HCT116 (cell line): ENCODE data around the gene AGAP1. TPM values are rescaled to one million over a fixed set of nuclear protein-coding genes. Genes with fewer than 3 reads are reported as not detected.
A peak's percentile ranks its signal among the peaks of the same experiment; 100 is the strongest.

Experiments used
- ATAC-seq: fragments of 200-7000 bp; cut with Tn5 transposase; 2 replicates; pipeline ENCODE4 v1.9.1; 2020; ENCODE audit warnings: mild to moderate bottlenecking, moderate library complexity
- BruUV-seq: library from RNA; stranded (reverse); fragments of 400-500 nt; replicated peaks from 2 replicates; lab custom pipeline; 2021; lab: Mats Ljungman, UMichigan
- CTCF ChIA-PET: fragments of 300-600 bp; sonication (Branson Sonifier 250); formaldehyde crosslinking; loops from one replicate; lab custom pipeline; 2021; ENCODE audit warnings: antibody characterized with exemption; lab: Charles Lee
- POLR2A ChIA-PET: fragments of 300-600, 350-600 bp; sonication (Branson Sonifier 250); formaldehyde crosslinking; loops from one replicate; lab custom pipeline; 2021; ENCODE audit warnings: antibody characterized with exemption; lab: Charles Lee
- RAD21 ChIA-PET, 2 experiments: fragments of 300-600 bp; sonication (Branson Sonifier 250); formaldehyde crosslinking; loops; one replicate each; lab custom pipeline; 2023; ENCODE audit warnings: low total read pairs in 2 of 2; ENCODE audit not compliant: uncharacterized antibody in 2 of 2, unreplicated experiment in 2 of 2, low non-redundant PET in 1 of 2; lab: Charles Lee
- DNase-seq: peaks from one replicate; pipeline ENCODE4 v3.0.0-alpha.2; 2010; ENCODE audit warnings: low read depth, low spot score
- H2AFZ ChIP-seq: fragments of 200-600 bp; shearing (Covaris generic), sonication (generic); 2 replicates; pipeline ENCODE4 v1.6.1; 2017; ENCODE audit warnings: low read depth, mixed run types, mixed read lengths, antibody characterized with exemption, low read length; ENCODE audit not compliant: poor library complexity, severe bottlenecking
- H3K27ac ChIP-seq: 2 replicates; pipeline ENCODE4 v1.5.1; 2012; ENCODE audit warnings: low read depth, low read length
- H3K27me3 ChIP-seq: fragments of 200-600 bp; sonication (generic); 2 replicates; pipeline ENCODE4 v1.6.1; 2016; ENCODE audit warnings: mixed run types, low read length, mixed read lengths; ENCODE audit not compliant: insufficient read depth
- H3K36me3 ChIP-seq, 2 experiments: fragments of 200-500 bp in 1 of 2; fragments of 200-600 bp in 1 of 2; sonication (Bioruptor generic) in 1 of 2; sonication (generic) in 1 of 2; 2 replicates each; pipeline versions ENCODE4 v1.5.1 to v1.6.1; 2014 to 2016; ENCODE audit warnings: low read length in 2 of 2, inconsistent platforms in 1 of 2, mixed read lengths in 1 of 2, mixed run types in 1 of 2; ENCODE audit not compliant: insufficient read depth in 2 of 2, control insufficient read depth in 1 of 2
- H3K4me1 ChIP-seq, 2 experiments: fragments of 200-600 bp in 1 of 2; sonication (generic) in 1 of 2; 2 replicates each; pipeline versions ENCODE4 v1.5.1 to v1.6.1; 2012 to 2017; ENCODE audit warnings: low read length in 2 of 2, inconsistent platforms in 1 of 2, mild to moderate bottlenecking in 1 of 2, mixed read lengths in 1 of 2, mixed run types in 1 of 2, moderate library complexity in 1 of 2; ENCODE audit not compliant: insufficient read depth in 2 of 2, control insufficient read depth in 1 of 2
- H3K4me2 ChIP-seq: fragments of 200-600 bp; sonication (generic); 2 replicates; pipeline ENCODE4 v1.6.1; 2017; ENCODE audit warnings: mixed run types, low read length, mixed read lengths
- H3K4me3 ChIP-seq, 2 experiments: fragments of 200-600 bp in 1 of 2; sonication (generic) in 1 of 2; replicated peaks in 1 of 2; 2 replicates each; pipeline ENCODE4 v1.5.1; 2011 to 2016; ENCODE audit warnings: low read length in 2 of 2, control low read depth in 1 of 2, low read depth in 1 of 2, mild to moderate bottlenecking in 1 of 2, mixed read lengths in 1 of 2, mixed run types in 1 of 2
- H3K79me2 ChIP-seq: fragments of 200-600 bp; sonication (generic); 2 replicates; pipeline ENCODE4 v1.6.1; 2017; ENCODE audit warnings: mild to moderate bottlenecking, mixed run types, low read length, moderate library complexity, mixed read lengths; ENCODE audit not compliant: insufficient read depth
- H3K9ac ChIP-seq: fragments of 200-600 bp; sonication (generic); 2 replicates; pipeline ENCODE4 v1.6.1; 2016; ENCODE audit warnings: low read length, mixed read lengths
- H3K9me2 ChIP-seq: fragments of 200-600 bp; sonication (generic), shearing (Covaris generic); 2 replicates; pipeline ENCODE4 v1.6.1; 2017; ENCODE audit warnings: mixed run types, mild to moderate bottlenecking, moderate library complexity; ENCODE audit not compliant: insufficient read depth
- H3K9me3 ChIP-seq, 2 experiments: fragments of 200-500 bp in 1 of 2; fragments of 200-600 bp in 1 of 2; sonication (Bioruptor generic) in 1 of 2; sonication (generic) in 1 of 2; 2 replicates each; pipeline ENCODE4 v1.6.1; 2014 to 2017; ENCODE audit warnings: low read length in 2 of 2, mixed read lengths in 2 of 2, inconsistent platforms in 1 of 2, low read depth in 1 of 2, mild to moderate bottlenecking in 1 of 2, mixed run types in 1 of 2, moderate library complexity in 1 of 2; ENCODE audit not compliant: control insufficient read depth in 1 of 2, insufficient read depth in 1 of 2
- H4K20me1 ChIP-seq: fragments of 200-600 bp; sonication (generic), shearing (Covaris generic); 2 replicates; pipeline ENCODE4 v1.6.1; 2017; ENCODE audit warnings: mixed run types, mild to moderate bottlenecking, moderate library complexity; ENCODE audit not compliant: insufficient read depth
- CEBPB ChIP-seq: IDR thresholded peaks from 2 replicates; pipeline ENCODE4 v1.6.1; 2012; ENCODE audit warnings: low read depth
- EGR1 ChIP-seq: IDR thresholded peaks from 2 replicates; pipeline ENCODE4 v1.6.1; 2012; ENCODE audit warnings: low read depth
- ELF1 ChIP-seq: IDR thresholded peaks from 2 replicates; pipeline ENCODE4 v1.6.1; 2012; ENCODE audit warnings: low read depth, borderline replicate concordance
- EZH2 ChIP-seq: fragments of 200-600 bp; sonication (generic); IDR thresholded peaks from 2 replicates; pipeline ENCODE4 v1.6.1; 2017; ENCODE audit warnings: antibody characterized with exemption, mixed run types
- FOSL1 ChIP-seq: IDR thresholded peaks from 2 replicates; pipeline ENCODE4 v1.6.1; 2012; ENCODE audit warnings: low read depth
- POLR2A ChIP-seq: IDR thresholded peaks from 2 replicates; pipeline ENCODE4 v1.7.0; 2011; ENCODE audit warnings: borderline replicate concordance; ENCODE audit not compliant: insufficient read depth, insufficient read length; ENCODE audit errors: extremely low read depth
- POLR2AphosphoS5 ChIP-seq: IDR thresholded peaks from 2 replicates; pipeline ENCODE4 v1.6.1; 2011; ENCODE audit warnings: mild to moderate bottlenecking, low read depth, low read length, moderate library complexity
- SIN3A ChIP-seq: IDR thresholded peaks from 2 replicates; pipeline ENCODE4 v1.6.1; 2012; ENCODE audit warnings: low read depth
- TCF7L2 ChIP-seq: IDR thresholded peaks from 2 replicates; pipeline ENCODE4 v1.7.0; 2011; ENCODE audit warnings: borderline replicate concordance, inconsistent platforms; ENCODE audit not compliant: insufficient read depth, insufficient read length; ENCODE audit errors: extremely low read depth
- ZFX ChIP-seq: fragments of 450-650 bp; IDR thresholded peaks from 2 replicates; pipeline ENCODE4 v1.6.1; 2017
- ZNF274 ChIP-seq: fragments of 200-500 bp; sonication (Bioruptor generic); IDR thresholded peaks from 2 replicates; pipeline ENCODE4 v1.6.1; 2014; ENCODE audit warnings: mild to moderate bottlenecking, low read depth, low read length, inconsistent platforms
- intact Hi-C: fragments of 100-400 bp; cut with micrococcal nuclease; formaldehyde crosslinking; loops from 2 replicates; pipeline ENCODE4 v1.10.0; 2022
- total RNA-seq: library from RNA; stranded (reverse); gene quantifications from one replicate; pipeline ENCODE4 v1.2.1, GENCODE V29; 2021; ENCODE audit not compliant: unreplicated experiment
- TF ChIP-seq, protein P1 (sequence below), 3 experiments: fragments of 200-600 bp in 1 of 3; sonication (generic) in 1 of 3; IDR thresholded peaks in 2 of 3; conservative IDR thresholded peaks in 1 of 3; 2 replicates each; pipeline ENCODE4 v1.5.1; 2012 to 2017; ENCODE audit warnings: low read depth in 2 of 3, low read length in 2 of 3, antibody characterized with exemption in 1 of 3, borderline replicate concordance in 1 of 3, control low read depth in 1 of 3, mild to moderate bottlenecking in 1 of 3, mixed read lengths in 1 of 3, mixed run types in 1 of 3, moderate library complexity in 1 of 3; ENCODE audit not compliant: insufficient read depth in 1 of 3

AGAP1 gene
- total RNA-seq, 1 experiment from 2014 or later: 43.8 TPM

DNA sequence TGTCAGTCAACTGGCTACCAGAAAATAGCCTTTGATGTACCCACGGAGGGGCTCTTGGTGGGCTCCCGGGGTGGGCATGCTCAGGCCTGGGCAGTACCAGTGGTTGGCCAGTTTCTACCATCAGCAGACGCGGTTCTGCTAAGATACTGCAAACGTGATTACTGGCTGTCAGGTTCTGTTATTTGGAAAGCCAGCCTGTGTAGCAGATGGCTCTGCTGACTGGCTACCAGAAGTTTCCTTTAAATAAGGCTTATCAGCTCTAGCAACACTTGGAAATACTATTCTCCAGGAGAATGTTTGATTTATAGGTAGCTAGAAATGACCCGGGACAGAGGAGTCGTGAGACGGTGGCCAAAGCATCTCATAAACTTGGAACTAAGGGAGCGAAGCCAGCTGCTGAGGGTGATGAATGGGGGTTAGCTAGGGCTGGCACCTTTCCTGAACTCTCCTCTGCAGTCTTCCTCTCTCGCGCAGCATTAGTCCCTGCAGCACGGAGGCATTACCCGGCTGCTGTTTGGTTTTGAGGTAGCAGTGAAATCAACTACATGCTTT, 171.9 kb downstream of the AGAP1 start:
- no peak for DNase-seq
- ChIA-PET CTCF (no interaction called here), POLR2A (interaction anchor here (0.9 kb wide), 1 partner anchor 43 kb away, joined by 3 read pairs; no protein-coding TSS in a partner anchor)
- Histone ChIP-seq H2AFZ (no peak overlapping the region), H4K20me1 (no peaks in the 10 kb centered on the region), H3K9me2 (no peaks in the 10 kb centered on the region), H3K79me2 (peaks cover 64% of the 10 kb centered on the region)
- no TSS peak for BruUV-seq
- no peak for TF ChIP-seq EGR1
- no peak for TF ChIP-seq POLR2AphosphoS5
- no peak for TF ChIP-seq ELF1
- TF ChIP-seq, protein P1, sequence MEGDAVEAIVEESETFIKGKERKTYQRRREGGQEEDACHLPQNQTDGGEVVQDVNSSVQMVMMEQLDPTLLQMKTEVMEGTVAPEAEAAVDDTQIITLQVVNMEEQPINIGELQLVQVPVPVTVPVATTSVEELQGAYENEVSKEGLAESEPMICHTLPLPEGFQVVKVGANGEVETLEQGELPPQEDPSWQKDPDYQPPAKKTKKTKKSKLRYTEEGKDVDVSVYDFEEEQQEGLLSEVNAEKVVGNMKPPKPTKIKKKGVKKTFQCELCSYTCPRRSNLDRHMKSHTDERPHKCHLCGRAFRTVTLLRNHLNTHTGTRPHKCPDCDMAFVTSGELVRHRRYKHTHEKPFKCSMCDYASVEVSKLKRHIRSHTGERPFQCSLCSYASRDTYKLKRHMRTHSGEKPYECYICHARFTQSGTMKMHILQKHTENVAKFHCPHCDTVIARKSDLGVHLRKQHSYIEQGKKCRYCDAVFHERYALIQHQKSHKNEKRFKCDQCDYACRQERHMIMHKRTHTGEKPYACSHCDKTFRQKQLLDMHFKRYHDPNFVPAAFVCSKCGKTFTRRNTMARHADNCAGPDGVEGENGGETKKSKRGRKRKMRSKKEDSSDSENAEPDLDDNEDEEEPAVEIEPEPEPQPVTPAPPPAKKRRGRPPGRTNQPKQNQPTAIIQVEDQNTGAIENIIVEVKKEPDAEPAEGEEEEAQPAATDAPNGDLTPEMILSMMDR (IDR thresholded peaks at IDR 0.05 in 2 of 3, conservative IDR thresholded peaks at IDR 0.05 in 1 of 3; ENCODE audit: borderline replicate concordance in 1 of 3, insufficient read depth in 1 of 3, low read depth in 2 of 3, low read length in 2 of 3): no peak
- TF ChIP-seq, all 23 proteins: peak for 0
- Histone ChIP-seq H3K4me3 (peak overlapping the region; percentile 7 to 46), H3K9me3 (no peaks in the 10 kb centered on the region), H3K9ac (peak overlapping the region; percentile 46), H3K27me3 (no peaks in the 10 kb centered on the region), H3K4me2 (peak overlapping the region; percentile 73), H3K36me3 (no peaks in the 10 kb centered on the region), H3K4me1 (peaks cover 15 to 24% of the 10 kb centered on the region in 2 experiments; a peak in 3 of 4 replicates), H3K27ac (no peak overlapping the region)
- ATAC-seq: no peak
- RAD21 ChIA-PET: no interaction called here
- intact Hi-C loops: no loop called here

DNA sequence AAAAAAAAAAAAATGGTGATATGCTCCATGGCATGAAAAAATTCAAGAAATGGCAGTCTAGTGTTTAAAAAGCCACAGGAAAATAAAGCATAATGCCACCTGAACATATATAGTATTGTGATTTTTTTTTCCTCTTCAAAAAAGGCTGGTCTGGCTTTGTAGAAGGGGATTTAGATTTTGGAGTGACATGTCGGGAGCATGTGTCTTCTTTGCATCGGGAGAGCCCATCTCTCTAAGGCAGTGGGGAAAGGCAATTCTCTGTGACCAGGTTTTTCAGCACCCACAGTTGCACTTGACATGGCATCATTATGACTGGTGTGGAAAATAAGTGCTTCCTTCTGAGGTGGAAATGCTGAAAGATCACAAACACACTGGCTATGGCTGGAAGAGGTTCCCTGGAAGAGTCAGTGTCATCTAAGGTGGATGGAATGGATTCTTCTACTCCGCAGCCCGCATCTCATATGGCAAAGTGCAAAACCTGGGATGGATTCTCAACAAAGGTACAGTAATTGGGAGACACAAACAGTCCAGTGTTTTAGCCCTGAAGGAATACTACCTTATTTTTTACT, 172.5 kb downstream of the AGAP1 start:
- no peak overlapping the region for H3K27ac ChIP-seq
- no peaks in the 10 kb centered on the region for H3K27me3 ChIP-seq
- no peaks in the 10 kb centered on the region for H3K9me3 ChIP-seq
- no peaks in the 10 kb centered on the region for H3K9me2 ChIP-seq
- ATAC-seq (peak; percentile 49), DNase-seq (peak; percentile 86)
- ChIA-PET RAD21 (no interaction called here), POLR2A (no interaction called here), CTCF (no interaction called here)
- peaks cover 15 to 29% of the 10 kb centered on the region in 2 experiments; a peak in 3 of 4 replicates for H3K4me1 ChIP-seq
- H3K9ac ChIP-seq: peak overlapping the region; percentile 46
- peak overlapping the region; percentile 7 to 46 for H3K4me3 ChIP-seq
- H3K36me3 ChIP-seq: no peaks in the 10 kb centered on the region
- H2AFZ ChIP-seq: no peak overlapping the region
- intact Hi-C loops: no loop called here
- H3K4me2 ChIP-seq: peak overlapping the region; percentile 73
- peaks cover 64% of the 10 kb centered on the region for H3K79me2 ChIP-seq
- H4K20me1 ChIP-seq: no peaks in the 10 kb centered on the region
- BruUV-seq: no TSS peak
- TF ChIP-seq ZFX (no peak), POLR2A (no peak), EZH2 (no peak), TCF7L2 (no peak), SIN3A (no peak), POLR2AphosphoS5 (no peak), CEBPB (no peak), FOSL1 (no peak), ZNF274 (no peak)
- TF ChIP-seq, protein P1 (IDR thresholded peaks at IDR 0.05 in 2 of 3, conservative IDR thresholded peaks at IDR 0.05 in 1 of 3; ENCODE audit: borderline replicate concordance in 1 of 3, insufficient read depth in 1 of 3, low read depth in 2 of 3, low read length in 2 of 3): no peak
